ENCODE measurements around the gene ZXDC.

- TF ChIP-seq, protein P1, sequence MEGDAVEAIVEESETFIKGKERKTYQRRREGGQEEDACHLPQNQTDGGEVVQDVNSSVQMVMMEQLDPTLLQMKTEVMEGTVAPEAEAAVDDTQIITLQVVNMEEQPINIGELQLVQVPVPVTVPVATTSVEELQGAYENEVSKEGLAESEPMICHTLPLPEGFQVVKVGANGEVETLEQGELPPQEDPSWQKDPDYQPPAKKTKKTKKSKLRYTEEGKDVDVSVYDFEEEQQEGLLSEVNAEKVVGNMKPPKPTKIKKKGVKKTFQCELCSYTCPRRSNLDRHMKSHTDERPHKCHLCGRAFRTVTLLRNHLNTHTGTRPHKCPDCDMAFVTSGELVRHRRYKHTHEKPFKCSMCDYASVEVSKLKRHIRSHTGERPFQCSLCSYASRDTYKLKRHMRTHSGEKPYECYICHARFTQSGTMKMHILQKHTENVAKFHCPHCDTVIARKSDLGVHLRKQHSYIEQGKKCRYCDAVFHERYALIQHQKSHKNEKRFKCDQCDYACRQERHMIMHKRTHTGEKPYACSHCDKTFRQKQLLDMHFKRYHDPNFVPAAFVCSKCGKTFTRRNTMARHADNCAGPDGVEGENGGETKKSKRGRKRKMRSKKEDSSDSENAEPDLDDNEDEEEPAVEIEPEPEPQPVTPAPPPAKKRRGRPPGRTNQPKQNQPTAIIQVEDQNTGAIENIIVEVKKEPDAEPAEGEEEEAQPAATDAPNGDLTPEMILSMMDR (optimal IDR thresholded peaks at IDR 0.05 in 1 of 3, IDR thresholded peaks at IDR 0.05 in 1 of 3, conservative IDR thresholded peaks at IDR 0.05 in 1 of 3; ENCODE audit: extremely low read depth in 1 of 3, insufficient read depth in 2 of 3, low read length in 3 of 3) = no peak
- TF ChIP-seq EZH2 (IDR thresholded peaks at IDR 0.05; ENCODE audit: low read length) = no peak
Observed at GRCh38 chr3:126445506-126445905, 30.2 kb downstream of the ZXDC start.

Data from keratinocyte (primary cell).